Islet precursor cell (in vitro differentiated cells): ENCODE results near the gene PDE6H.

Source experiments
- DNase-seq: peaks from one replicate; pipeline ENCODE4 v3.0.0-alpha.2; 2018

PDE6H gene

DNA sequence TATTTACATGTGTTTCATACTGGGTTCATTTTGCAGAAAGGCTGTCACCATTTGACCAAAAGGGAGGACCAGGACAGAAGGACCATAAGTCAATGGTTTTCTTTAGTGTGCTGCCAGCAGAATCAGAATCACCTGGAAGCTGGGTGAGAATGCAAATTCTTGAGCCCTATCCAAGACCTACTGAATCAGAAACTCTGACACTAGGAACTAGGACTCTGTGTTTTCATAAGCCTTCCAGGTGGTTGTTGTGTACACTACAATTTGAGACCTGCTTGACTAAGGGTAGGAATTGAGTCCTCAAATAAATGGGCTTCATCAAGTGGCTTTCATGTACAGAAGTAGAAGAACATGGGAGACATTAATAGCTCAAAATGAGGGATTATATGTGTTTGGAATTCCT lies 32.2 kb downstream of the PDE6H start:
- no peak for DNase-seq

GRCh38 chr12:15007551-15007950 lies 34.7 kb downstream of the PDE6H start:
- DNase-seq: no peak

DNA sequence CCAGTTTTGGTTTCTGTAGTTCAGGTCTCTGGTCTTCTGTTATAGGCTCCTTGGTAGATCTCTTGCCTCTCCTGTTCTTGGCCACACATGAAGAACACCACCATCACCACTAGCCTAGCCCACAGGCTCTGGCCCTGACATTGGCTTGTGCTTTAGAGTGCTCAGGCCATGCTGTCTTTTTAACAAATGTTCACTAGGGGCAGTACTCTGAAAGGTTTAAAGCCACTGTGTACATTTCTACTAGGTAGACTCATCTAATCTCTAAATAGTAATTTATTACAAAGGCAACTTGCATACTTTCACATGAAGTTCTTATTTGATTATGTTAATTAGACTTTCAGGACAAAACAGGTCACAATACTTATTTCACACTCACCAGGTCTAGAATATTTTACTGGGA lies 38.3 kb downstream of the PDE6H start:
- no peak for DNase-seq

DNA sequence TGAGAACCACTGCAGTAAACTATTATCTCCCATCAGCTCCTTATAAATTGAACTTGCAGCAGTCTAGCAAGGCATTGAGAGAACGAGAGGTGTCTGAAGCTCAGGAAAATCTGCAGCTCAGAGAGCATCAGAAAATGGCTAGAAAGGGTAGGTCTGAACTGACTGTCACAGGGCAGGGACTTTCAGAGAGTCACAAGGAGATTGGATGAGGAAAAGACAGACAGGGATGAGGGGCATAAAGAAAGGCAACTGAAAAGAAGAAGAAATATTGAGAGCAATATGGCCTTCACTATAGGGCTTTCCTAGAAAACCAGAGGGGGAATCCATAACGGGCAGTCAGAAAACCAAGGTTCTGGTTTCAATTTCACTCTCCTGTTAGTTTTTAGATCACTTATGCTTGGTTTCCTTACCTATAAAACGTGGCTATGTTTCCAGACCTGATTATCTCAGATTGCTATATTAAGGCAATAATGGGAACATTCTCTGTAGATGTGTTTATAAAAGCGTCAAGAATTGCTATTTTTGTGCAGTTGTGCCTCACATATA lies 40.9 kb downstream of the PDE6H start:
- no peak for DNase-seq

DNA sequence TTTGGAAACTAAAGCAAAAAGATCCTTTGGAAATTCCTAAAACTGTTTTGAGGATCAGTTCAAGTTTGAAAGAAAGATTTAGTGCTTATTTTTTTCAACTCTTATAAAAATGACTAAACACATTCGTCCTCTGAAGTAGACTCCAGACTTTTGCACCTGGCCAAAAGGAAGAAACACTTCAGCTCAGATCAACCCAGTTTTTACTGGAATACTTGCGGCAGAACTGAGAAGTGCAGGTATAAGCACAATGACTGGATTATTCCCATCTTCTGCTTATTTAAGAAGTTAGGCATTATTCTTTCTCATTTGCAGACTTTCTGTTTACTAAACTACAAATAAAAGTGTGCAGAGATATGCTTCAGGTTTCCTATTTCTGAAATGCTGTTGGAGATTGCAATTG lies 41.9 kb downstream of the PDE6H start:
- no peak for DNase-seq

DNA sequence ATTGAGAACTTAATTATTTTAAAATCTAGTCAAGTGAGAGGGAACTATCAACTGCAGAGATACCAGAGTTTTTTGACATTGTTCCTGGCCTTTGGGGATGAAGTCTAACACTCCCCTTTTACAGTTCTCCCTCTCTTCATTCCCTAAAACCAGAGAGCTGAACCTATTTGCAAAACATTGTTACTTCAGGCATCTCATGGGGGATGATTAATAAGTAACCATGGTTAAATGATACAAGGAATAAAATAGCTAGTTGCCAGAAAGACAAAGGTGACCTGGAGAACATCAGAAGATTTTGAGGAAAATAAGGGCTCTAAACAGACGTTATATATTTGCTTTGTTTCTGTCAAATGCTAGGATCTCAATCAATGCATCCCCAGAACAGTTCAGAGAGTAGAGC lies 42.3 kb downstream of the PDE6H start:
- no peak for DNase-seq

- DNase-seq: no peak
Observed at GRCh38 chr12:15020156-15020555, 47.3 kb downstream of the PDE6H start.
